Muscle of arm (tissue), 12 donors: ENCODE data around the gene MRTFA. TPM values are rescaled to one million over a fixed set of nuclear protein-coding genes. Genes with fewer than 3 reads are reported as not detected.

Source experiments
- DNase-seq: peaks from one replicate; pipeline ENCODE4 v3.0.0-alpha.2; 2013
- polyA plus RNA-seq, 12 donors: library from polyadenylated mRNA; unstranded; fragments of 120-200 nt; gene quantifications; one replicate each; pipeline ENCODE4 v1.2.1, GENCODE V29; 2013; ENCODE audit not compliant: insufficient read length in 12 of 12

Gene MRTFA
- polyA plus RNA-seq, 12 donors, result 19.0 to 35.7 (median 23.5) TPM; not detected in 1

DNA sequence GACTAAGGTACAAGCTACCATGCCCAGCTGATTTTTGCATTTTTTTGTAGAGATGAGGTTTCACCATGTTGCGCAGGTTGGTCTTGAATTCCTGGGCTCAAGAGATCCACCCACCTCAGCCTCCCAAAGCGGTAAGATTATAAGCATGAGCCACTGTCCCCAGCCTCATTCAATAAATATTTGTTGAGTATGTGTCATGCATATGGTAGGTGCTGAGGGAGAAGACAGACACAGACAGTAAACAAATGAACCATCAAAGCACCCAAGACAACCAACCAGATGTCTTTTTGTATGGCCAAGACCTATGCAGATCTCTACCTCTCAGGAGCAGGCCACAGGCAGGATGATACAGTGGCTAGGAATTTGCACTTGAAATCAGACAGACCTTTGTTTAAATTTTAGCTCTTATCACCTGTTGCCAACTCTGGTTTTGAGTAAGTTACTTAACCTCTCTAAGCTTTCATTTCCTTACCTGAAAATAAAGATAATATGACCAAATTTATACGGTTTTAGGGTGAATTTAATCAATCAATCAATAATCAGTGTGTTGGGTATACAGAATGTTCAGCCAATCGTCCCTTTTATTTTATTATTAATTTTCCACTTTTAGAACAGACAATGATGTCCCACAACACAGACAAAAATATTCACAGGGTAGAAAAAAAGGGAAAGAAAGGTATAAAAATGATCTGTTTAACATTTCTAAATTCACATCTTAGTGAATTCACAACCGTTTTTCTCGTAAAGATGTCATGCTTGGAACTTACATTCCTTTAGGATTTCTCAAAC, 137.9 kb downstream of the MRTFA start:
- no peak for DNase-seq

DNA sequence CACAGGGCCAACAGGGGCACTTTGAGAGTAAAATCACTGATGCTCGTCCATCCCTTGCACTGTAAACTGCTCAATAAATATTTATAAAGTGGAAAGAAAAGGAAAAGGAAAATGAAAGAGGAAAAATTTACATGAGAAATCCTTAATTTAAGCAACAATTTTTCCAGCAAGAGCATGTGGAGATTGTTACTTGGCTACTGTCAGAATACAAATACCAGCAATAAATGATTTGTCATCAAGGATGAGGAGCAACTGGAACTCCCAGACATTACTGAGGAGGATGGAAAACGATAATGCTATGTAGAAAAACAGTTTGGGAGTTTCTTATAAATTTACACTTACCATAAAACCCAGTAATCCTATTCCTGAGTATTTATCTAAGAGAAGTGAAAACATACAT, 143.1 kb downstream of the MRTFA start:
- DNase-seq, result no peak

DNA sequence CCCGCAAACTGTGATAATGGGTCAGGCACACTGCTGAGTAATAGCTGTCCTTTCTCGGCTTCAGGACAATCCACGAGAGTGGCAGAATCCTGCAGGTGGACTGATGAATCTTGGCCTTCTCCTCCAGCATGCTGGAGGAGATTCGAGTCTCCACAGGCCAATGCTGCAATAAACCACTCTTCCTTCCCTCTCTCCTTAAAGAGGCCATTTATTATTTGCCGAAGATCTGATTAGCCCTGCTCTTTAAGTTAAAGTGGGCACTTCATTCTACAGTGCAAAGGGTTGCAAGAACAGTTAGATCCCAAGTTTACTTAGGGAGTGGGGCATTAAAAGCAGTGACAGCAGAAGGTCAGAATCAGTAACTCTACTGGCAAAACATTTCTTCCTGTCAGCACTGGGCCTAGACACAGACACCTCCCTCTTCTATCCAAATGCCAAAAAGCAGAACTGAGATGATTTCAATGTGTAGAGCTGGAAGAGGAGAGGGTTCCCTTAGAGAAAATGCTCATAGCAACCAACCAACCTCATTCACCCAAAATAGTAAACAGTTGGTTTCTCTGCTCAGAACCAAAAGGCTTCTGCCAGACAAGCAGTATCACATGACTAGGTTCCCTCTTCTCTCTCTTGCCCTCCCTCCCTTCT, 144.4 kb downstream of the MRTFA start:
- peak; percentile 84 for DNase-seq

DNA sequence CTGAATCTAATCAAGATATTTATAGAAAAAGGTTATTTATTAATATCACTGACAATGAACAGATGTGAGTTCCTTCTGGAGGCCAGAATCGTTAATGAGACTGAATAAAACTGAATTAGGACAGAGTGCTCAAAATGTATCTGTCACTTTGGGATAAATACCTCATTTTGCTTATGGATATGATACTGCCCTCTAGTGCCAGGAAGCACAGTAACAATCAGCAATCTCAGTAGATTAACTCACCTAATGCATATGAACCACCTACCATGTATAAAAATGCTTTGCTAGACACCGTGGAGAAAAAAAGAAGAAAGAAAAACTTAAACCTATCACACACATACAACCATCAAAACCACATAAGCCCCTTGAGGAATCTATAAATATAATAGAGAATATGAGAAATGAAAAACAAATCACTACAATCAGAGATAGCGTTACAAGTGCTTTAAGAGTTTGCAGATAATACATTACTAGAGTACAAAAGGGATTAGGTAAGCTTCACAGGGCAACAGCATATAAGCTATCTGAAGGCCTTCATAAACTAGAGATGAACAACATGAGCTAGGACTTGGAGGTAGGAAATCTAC, 148.8 kb downstream of the MRTFA start:
- DNase-seq, result no peak

DNA sequence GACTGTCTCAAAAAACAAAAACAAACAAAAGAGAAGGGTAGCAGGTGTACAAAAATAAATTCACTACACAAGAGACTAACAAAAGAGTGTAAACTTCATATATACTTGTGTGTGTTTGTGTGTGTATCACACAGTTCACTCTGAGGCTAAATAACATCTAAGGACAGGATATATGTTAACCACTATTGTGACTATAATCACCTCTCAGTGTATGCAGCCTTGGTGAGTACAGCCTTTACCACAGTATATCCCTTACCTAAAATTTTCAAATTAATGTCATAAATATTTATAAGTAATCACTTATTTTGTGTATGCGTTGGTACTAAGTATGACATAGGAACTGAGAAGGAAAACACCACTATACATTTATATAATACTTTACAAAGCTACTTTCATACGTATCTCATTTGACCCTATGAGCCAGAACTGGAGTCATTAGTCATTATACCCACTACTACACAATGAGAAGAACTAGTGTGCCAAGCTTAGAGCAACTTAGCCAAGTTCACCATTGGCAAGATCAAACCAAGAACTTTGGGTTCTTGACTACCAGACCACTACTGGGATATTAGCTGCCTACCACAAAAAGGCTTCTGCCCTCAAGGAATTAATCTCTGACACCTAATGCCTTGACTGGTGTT, 149.4 kb downstream of the MRTFA start:
- no peak for DNase-seq

DNA sequence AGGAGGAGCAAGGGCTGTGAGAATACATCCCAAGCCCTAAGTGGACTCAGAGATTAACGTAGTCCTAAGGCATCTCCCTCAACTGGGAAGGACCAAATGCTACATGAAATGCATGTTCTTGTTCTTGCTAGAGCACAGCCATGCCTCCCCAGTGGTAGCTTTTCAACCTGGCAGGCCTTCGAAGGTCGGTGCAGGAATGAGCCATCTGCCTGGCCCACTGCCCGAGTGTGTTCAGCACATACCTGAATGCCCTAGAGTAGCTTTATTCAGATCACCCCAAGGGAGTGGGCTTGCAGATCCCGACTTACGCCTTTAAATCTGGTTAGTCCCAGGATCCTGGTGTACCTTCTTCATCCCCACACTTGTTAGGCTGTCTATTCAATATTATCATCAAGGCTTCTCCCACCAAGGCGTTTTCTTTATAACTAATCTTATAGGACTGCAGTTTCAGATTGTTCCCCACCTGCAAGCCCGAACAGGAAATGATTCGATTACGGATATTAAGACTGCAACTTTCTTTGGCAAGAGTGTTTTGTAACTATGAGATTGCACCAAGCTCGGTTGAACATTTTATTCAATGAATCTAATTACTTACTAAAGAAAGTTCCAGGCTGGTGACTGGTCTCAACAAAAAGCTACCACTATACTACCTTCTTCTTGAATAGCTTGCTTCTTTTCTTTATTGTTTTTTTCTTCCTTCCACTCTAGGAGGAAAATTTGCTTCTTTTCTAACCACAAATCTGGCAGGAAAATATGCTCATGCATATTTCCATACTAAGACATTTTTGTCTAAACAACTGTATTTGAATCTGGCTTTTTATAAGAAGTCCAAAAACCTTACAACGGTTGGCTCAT, 150.5 kb downstream of the MRTFA start:
- no peak for DNase-seq

DNA sequence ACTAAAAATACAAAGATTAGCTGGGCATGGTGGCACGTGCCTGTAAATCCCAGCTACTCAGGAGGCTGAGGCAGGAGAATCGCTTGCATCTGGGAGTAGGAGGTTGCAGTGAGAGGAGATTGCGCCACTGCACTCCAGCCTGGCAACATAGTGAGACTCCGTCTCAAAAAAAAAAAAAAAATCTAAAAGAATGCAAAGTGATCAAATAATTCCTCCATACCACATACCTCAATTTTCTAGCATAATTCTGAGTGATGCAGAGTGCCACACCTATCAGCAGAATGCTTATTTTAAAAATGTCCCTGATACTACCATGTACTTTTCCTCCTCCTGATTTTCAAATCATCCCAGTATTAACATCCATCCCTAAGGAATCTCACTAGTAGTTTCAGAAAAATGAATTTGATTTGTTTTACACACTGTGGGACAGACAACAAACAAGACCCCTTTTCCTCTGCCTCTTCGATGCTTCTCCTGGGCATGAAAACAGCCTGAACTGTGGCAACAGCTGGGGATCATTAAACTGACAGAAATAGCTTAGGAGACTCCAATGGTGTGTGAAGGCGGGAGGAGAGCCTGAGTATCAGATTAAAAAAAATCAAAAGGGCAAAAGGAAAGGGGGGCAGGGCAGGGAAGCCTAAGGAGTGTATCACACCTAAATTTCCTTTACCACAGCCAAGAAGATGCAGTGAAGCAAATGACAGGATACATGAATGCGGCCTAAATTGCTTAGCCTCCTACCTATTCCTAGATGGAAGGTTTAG, 151.4 kb downstream of the MRTFA start:
- DNase-seq, result no peak

DNA sequence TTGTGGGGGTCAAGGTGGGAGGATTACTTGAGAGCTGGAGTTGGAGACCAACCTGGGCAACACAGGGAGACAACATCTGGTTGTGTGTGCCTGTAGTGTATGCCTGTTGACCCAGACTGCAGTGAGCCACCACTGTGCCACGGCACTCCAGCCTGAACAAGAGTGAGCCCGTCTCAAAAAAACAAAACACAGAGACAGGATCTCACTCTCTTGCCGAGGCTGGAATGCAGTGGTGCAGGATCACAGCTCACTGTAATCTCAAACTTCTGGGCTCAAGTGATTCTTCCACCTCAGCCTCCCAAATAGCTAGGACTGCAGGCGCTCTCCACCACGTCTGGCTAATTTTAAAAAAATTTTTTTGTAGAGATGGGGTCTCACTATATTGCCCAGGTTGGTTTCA, 153.6 kb downstream of the MRTFA start:
- DNase-seq, result no peak

DNA sequence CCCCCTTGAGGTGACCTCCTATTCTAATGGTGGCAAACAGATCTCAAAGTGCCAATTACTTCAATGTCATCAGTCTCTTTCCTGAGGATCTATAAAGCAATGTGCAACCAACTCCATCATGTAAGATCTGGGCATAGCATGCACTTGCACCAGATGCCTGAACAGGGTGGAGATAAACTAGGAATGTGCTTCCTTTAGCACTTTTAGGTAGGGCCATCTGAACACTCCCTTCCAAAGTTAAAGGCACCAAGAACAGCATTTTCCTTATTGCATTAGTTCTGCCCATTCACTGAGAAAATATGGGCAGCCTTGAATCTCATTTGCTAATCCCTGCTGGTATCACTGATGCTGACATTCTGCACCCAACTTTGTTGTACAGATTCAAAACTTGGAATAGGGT, 154.1 kb downstream of the MRTFA start:
- DNase-seq, result no peak

DNA sequence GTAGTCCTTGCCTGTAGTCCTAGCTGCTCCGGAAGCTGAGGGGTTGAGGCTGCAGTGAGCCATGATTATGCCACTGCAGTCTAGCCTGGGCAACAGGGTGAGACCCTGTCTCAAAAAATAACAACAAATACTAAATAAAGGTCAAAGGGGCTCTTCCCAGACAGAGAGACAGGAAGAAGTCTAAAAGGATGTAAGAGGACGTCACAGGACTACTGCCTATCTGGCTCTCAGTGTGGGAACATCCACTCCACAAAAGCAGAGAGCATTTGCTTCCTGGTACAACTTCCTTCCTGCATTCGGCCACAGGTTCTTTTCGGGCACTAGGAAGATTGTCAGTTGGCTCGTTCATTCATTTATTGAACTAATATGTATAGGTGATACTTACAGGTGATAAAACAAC, 155.5 kb downstream of the MRTFA start:
- no peak for DNase-seq

DNA sequence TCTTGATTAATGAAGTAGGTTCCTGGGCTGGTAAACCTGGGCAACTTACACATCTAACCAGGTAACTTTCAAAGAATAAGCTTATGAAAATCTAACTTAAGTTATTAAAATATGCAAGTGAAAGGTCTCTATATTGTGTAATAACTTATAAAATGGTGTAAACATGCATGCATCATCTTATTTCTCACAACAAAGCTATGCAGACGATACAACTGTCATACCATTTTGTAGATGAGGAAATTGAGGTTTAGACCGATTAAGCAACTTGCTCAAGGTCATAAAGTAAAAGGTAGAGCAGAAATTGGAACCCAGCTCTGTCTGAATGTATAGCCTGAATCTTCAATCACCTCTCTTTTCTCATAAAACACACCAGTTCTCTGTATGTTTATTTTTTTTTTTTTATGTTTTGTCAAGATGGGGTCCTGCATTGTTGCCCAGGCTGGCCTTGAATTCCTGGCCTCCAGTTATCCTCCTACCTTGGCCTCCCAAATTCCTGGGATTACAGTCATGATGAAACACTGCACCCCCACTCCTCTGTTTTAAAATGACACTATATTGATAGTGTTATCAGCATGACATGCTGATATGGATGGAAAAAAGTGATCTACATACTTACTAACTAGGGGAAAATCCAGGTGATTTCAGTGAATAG, 156.5 kb downstream of the MRTFA start:
- no peak for DNase-seq

DNA sequence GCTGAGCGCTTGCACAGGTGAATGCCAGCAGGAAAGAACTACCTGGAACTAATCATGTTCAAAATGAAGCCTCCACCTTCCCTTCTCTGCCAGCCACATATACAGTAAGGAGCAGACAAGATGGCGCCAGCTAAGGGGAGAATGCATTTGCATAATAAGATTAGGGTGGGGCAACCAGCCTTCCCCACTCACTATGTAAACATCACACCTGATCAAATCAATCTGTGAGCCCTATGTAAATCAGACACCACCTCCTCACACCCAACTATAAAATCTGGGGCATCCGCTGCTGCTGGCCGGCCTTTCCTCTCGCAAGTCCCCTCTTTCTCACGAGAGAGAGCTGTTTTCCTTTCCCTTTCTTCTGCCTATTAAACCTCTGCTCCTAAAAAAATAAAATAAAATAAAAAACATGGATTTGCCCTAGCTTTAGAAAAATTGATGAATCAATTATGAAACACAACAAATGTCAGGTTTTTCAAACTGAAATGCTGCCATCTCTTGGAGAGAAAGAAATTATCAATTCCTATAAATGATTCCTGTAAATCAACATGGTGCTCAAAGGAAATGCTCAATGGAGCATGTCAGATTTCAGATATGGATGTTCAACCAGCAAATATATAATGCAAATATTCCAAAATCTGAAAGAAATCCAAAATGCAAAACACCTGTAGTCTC, 157.3 kb downstream of the MRTFA start:
- DNase-seq, result no peak

DNA sequence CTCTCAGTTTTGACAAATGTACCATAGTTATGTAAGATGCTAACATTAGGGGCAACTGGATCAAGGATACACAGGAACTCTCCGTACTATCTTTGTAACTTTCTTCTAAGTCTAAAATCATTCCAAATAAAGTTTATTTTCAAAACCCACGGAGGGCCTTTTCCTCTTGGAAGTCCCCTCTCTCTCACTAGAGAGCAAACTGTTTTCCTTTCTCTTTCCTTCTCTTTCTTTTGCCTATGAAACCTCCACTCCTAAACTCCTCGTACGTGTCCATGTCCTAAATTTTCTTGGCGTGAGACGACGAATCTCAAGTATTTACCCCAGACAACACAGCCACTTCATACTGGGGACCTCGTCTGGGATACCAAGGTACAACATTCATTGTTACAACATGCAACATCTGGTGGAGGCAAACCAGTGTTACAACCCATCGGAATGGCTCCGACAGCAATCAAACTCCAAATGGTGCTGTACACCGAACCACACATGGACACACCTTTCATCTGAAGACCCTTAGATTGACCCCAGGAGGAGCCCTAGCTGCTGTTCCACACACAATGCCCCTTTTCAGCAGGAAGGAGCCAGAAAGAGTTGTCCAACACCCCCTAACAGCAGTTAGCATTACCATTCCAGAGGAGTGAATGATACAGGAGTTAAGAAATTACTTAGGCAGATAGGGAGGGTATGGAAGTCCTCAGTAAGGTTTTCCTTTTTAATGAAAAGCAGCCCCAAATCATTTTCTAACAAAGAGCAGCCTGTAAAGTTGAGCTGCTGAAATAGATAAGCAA, 158.0 kb downstream of the MRTFA start:
- no peak for DNase-seq

DNA sequence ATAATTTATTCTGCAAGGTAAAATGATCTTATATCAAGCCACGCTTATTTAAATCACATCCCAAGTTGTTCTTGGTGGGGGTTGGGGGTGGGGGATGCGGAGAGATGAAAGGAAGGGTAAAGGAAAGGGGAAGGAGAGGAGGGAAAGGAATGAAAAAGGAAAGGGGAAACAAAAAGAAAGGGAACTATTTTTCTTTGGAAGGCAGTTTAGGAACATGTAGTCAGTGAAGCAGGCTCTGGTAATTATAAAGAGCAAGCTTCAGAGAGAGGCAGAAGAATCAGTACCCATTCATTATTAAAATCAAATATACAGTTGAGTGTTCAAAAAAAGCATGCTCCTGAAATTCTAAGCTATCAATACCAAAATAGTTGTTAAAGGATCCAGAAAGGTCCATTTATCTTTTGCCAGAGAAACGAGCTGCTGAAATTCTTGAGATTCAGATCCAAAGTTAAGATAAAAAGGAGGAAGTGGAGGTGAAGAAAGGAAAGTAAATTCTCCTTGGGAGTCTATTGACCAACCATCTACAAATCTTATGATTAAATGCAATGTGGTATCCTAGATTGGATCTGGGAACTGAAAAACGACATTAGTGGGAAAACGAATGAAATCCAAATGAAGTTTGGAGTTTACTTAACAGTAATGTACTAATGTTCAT, 158.7 kb downstream of the MRTFA start:
- no peak for DNase-seq

DNA sequence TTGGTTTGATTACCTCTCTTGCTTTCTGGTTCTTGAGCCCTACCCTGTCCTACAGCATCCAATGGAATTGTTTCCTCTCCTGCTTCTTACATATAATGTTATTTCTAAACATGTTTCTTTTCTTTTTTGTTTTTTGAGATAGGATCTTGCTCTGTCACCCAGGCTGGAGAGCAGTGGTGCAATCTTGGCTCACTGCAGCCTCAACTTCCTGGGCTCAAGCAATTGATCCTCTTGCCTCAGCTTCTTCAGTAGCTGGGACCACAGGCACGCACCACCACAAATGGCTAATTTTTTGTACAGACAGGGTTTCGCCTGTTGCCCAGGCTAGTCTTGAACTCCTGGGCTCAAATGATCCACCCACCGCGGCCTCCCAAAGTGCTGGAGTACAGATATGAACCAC, 160.2 kb downstream of the MRTFA start:
- no peak for DNase-seq

DNA sequence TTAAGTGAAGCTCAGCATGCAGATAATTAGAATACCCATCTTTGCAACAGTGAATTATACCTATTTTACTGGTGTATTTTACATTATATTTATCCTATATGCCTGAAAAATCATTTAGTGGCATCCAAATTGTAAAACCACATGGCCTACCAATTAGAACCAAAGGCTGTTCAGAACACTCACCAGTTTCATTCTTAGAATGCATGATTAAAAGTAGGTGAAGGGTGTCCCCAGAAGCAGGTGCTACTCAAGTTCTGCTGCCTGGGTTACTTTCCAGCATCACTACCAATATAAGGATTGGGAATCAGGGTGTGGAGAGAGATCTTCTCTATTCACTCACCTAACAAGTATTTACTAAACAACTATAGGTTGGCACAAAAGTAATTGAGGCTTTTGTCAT, 162.8 kb downstream of the MRTFA start:
- no peak for DNase-seq

DNA sequence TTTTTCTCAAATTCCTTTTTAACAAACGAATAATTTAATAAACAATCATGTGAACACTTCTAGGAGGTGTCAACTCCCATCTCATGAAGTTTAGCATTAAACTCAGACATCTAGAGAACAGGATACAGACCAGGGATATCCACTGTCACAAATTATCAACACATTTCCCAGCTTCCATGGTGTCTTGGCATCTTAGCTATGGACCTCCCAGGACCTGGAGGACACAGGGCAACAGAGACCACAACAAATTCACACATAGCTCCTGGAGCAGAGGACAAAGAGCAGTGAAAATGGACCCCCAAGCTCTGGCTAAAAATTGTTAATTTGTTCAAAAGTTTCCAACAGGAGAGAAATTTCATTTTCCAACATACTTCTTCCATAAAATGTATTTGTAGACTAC, 163.9 kb downstream of the MRTFA start:
- no peak for DNase-seq

DNA sequence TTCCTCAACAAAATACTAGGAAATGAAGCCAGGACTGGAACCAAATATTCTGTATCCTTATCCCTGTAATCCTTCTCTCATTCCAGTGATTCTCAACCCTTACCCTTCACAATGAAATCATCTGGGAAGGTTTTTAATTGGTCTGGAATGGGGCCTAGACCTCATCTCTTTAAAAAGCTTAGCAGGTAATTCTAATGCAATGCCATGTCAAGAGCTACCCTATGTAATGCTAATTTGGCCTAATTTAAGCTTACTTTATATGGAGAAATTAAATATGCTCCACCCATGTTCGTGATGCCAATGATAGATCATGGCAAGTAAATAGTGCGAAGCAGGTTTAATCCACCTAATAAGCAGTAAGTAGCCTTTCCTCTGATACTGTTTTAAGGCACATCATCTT, 164.5 kb downstream of the MRTFA start:
- no peak for DNase-seq

DNA sequence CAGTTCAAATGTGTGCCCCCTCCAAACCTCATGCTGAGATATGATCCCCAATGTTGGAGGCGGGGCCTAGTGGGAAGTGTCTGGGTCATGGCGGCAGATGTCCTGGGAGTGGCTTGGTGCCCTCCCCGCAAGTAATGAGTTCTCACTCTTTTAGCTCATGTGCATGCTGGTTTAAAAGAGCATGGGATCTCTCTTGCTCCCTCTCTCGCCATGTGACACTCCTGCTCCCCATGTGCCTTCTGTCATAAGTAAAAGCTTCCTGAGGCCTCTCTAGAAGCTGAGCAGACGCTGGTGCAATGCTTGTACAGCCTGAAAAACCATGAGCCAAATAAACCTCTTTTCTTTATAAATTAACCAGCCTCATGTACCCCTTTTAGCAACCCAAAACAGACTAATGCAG, 167.3 kb downstream of the MRTFA start:
- DNase-seq, result no peak
